NK-92 (cell line): Measurements from ENCODE around the gene PPIP5K2.
A peak's percentile ranks its signal among the peaks of the same experiment; 100 is the strongest.
"Not testable (repeated sequence)": the region's sequence is repeated elsewhere in the genome, so short reads cannot be mapped to it uniquely, and the experiment has no call there.

Experiments used
- DNase-seq: peaks from one replicate; lab custom pipeline; 2025; ENCODE audit not compliant: unreplicated experiment; lab: John Stamatoyannopoulos, UW

PPIP5K2 gene

GRCh38 chr5:103120607-103121200 lies 603 bp downstream of the PPIP5K2 start:
- no peak for DNase-seq

- DNase-seq, result no peak
Observed at GRCh38 chr5:103122242-103122641, 2.1 kb downstream of the PPIP5K2 start.

GRCh38 chr5:103126557-103126956 lies 6.5 kb downstream of the PPIP5K2 start:
- no peak for DNase-seq

GRCh38 chr5:103127292-103127817 lies 7.3 kb downstream of the PPIP5K2 start:
- DNase-seq, result no peak

- DNase-seq, result no peak
Observed at GRCh38 chr5:103128202-103128601, 8.1 kb downstream of the PPIP5K2 start.

- no peak for DNase-seq
Observed at GRCh38 chr5:103132684-103133083, 12.6 kb downstream of the PPIP5K2 start.

GRCh38 chr5:103133231-103133630 lies 13.1 kb downstream of the PPIP5K2 start:
- DNase-seq, result no peak

GRCh38 chr5:103135461-103135860 lies 15.4 kb downstream of the PPIP5K2 start:
- no peak for DNase-seq

GRCh38 chr5:103138202-103138690 lies 18.1 kb downstream of the PPIP5K2 start:
- no peak for DNase-seq

- DNase-seq, result peak; percentile 24
Observed at GRCh38 chr5:103139264-103139865, 19.3 kb downstream of the PPIP5K2 start.

- not testable (repeated sequence) for DNase-seq
Observed at GRCh38 chr5:103142132-103142531, 22.0 kb downstream of the PPIP5K2 start.

GRCh38 chr5:103145196-103145595 lies 25.1 kb downstream of the PPIP5K2 start:
- no peak for DNase-seq

- DNase-seq, result no peak
Observed at GRCh38 chr5:103148213-103148612, 28.1 kb downstream of the PPIP5K2 start.

GRCh38 chr5:103151156-103151555 lies 31.1 kb downstream of the PPIP5K2 start:
- no peak for DNase-seq

- no peak for DNase-seq
Observed at GRCh38 chr5:103166706-103167105, 46.6 kb downstream of the PPIP5K2 start.

GRCh38 chr5:103174147-103174546 lies 54.0 kb downstream of the PPIP5K2 start:
- no peak for DNase-seq

GRCh38 chr5:103177543-103177942 lies 57.4 kb downstream of the PPIP5K2 start:
- DNase-seq, result no peak

- no peak for DNase-seq
Observed at GRCh38 chr5:103178167-103178566, 58.1 kb downstream of the PPIP5K2 start.

- DNase-seq, result no peak
Observed at GRCh38 chr5:103186152-103186551, 66.1 kb downstream of the PPIP5K2 start.

GRCh38 chr5:103188436-103188835 lies 68.3 kb downstream of the PPIP5K2 start:
- DNase-seq, result no peak

- DNase-seq, result no peak
Observed at GRCh38 chr5:103203226-103203625, 83.1 kb downstream of the PPIP5K2 start.

- DNase-seq, result not testable (repeated sequence)
Observed at GRCh38 chr5:103204990-103205389, 84.9 kb downstream of the PPIP5K2 start.
